Neural cell (in vitro differentiated cells): ENCODE data around the gene YJEFN3. TPM values are rescaled to one million over a fixed set of nuclear protein-coding genes. Genes with fewer than 3 reads are reported as not detected.

ENCODE experiments used
- H2AFZ ChIP-seq: fragments of 200-600, 300-800 bp; sonication (generic), shearing (Covaris generic); 2 replicates; pipeline ENCODE4 v1.6.0; 2014; ENCODE audit warnings: low read depth, mild to moderate bottlenecking, antibody characterized with exemption, low read length, moderate library complexity
- H3F3A ChIP-seq: fragments of 200-600 bp; shearing (Covaris generic); 2 replicates; pipeline ENCODE4 v1.6.1; 2016; ENCODE audit warnings: mild to moderate bottlenecking, moderate library complexity, mixed read lengths, antibody characterized with exemption, low read length; ENCODE audit not compliant: insufficient read depth, poor library complexity, severe bottlenecking
- H3K27ac ChIP-seq: fragments of 200-600, 300-800 bp; sonication (generic), shearing (Covaris generic); 2 replicates; pipeline ENCODE4 v1.5.1; 2014; ENCODE audit warnings: mild to moderate bottlenecking, low read length, moderate library complexity
- H3K27me3 ChIP-seq: fragments of 300-800, 200-600 bp; sonication (generic), shearing (Covaris generic); 2 replicates; pipeline ENCODE4 v1.6.0; 2014; ENCODE audit warnings: mild to moderate bottlenecking, low read depth, low read length, moderate library complexity; ENCODE audit not compliant: insufficient read depth
- H3K36me3 ChIP-seq: fragments of 300-800, 200-600 bp; sonication (generic), shearing (Covaris generic); 2 replicates; pipeline ENCODE4 v1.5.1; 2014; ENCODE audit warnings: mild to moderate bottlenecking, antibody characterized with exemption, low read length, moderate library complexity; ENCODE audit not compliant: insufficient read depth
- H3K4me2 ChIP-seq: fragments of 300-800, 200-600 bp; sonication (generic), shearing (Covaris generic); 2 replicates; pipeline ENCODE4 v1.6.0; 2014; ENCODE audit warnings: mild to moderate bottlenecking, low read length
- H3K4me3 ChIP-seq: fragments of 300-800, 200-600 bp; sonication (generic), shearing (Covaris generic); 2 replicates; pipeline ENCODE4 v1.5.1; 2014; ENCODE audit warnings: mild to moderate bottlenecking, low read length, moderate library complexity
- H3K79me2 ChIP-seq: fragments of 200-600 bp; shearing (Covaris generic); replicated peaks from 2 replicates; pipeline ENCODE4 v1.6.0; 2014; ENCODE audit warnings: mild to moderate bottlenecking, low read length, moderate library complexity; ENCODE audit not compliant: insufficient read depth
- H3K9ac ChIP-seq: fragments of 300-800, 200-600 bp; sonication (generic), shearing (Covaris generic); 2 replicates; pipeline ENCODE4 v1.6.1; 2016; ENCODE audit warnings: mild to moderate bottlenecking, low read length, mixed read lengths
- H3K9me2 ChIP-seq: fragments of 200-600 bp; shearing (Covaris generic); 2 replicates; pipeline ENCODE4 v1.6.1; 2016; ENCODE audit warnings: mild to moderate bottlenecking, low read length, mixed read lengths; ENCODE audit not compliant: insufficient read depth
- H3K9me3 ChIP-seq: fragments of 200-600, 300-800 bp; sonication (generic), shearing (Covaris generic); 2 replicates; pipeline ENCODE4 v1.6.1; 2016; ENCODE audit warnings: mild to moderate bottlenecking, mixed run types, low read length, moderate library complexity, mixed read lengths
- H4K20me1 ChIP-seq: fragments of 200-600 bp; shearing (Covaris generic); 2 replicates; pipeline ENCODE4 v1.6.1; 2016; ENCODE audit warnings: mild to moderate bottlenecking, mixed run types; ENCODE audit not compliant: insufficient read depth
- EP300 ChIP-seq: fragments of 450-650 bp; conservative IDR thresholded peaks from 2 replicates; pipeline ENCODE4 v1.6.1; 2014; ENCODE audit warnings: antibody characterized with exemption, mild to moderate bottlenecking, moderate library complexity; ENCODE audit not compliant: poor library complexity, severe bottlenecking
- EZH2 ChIP-seq: fragments of 200-600, 300-800 bp; shearing (Covaris generic), sonication (generic); IDR thresholded peaks from 2 replicates; pipeline ENCODE4 v1.6.1; 2014; ENCODE audit warnings: antibody characterized with exemption, low read length, borderline replicate concordance, mild to moderate bottlenecking; ENCODE audit not compliant: insufficient read depth, poor library complexity, severe bottlenecking
- MXI1 ChIP-seq: fragments of 450-650 bp; conservative IDR thresholded peaks from 2 replicates; pipeline ENCODE4 v1.6.1; 2014; ENCODE audit warnings: antibody characterized with exemption, mild to moderate bottlenecking; ENCODE audit not compliant: poor library complexity, severe bottlenecking
- POLR2AphosphoS5 ChIP-seq: IDR thresholded peaks from 2 replicates; pipeline ENCODE4 v1.6.1; 2012
- RAD21 ChIP-seq: fragments of 450-650 bp; conservative IDR thresholded peaks from 2 replicates; pipeline ENCODE4 v1.6.1; 2014; ENCODE audit warnings: antibody characterized with exemption, mild to moderate bottlenecking, moderate library complexity
- SMC3 ChIP-seq: fragments of 450-650 bp; conservative IDR thresholded peaks from 2 replicates; pipeline ENCODE4 v1.6.1; 2014; ENCODE audit warnings: antibody characterized with exemption, mild to moderate bottlenecking, moderate library complexity; ENCODE audit not compliant: poor library complexity
- TAF1 ChIP-seq: IDR thresholded peaks from 2 replicates; pipeline ENCODE4 v1.6.1; 2012; ENCODE audit warnings: low read depth
- polyA plus RNA-seq: library from polyadenylated mRNA; depleted of rRNA; stranded (reverse); fragments of >200 nt; gene quantifications from 2 replicates; pipeline ENCODE4 v1.2.3, GENCODE V29; 2014
- TF ChIP-seq, protein P1 (sequence below): fragments of 450-650 bp; IDR thresholded peaks from 2 replicates; pipeline ENCODE4 v1.5.1; 2014; ENCODE audit warnings: antibody characterized with exemption, mild to moderate bottlenecking, moderate library complexity; ENCODE audit not compliant: poor library complexity, severe bottlenecking
- TF ChIP-seq, protein P2 (sequence below): IDR thresholded peaks from 2 replicates; pipeline ENCODE4 v1.6.1; 2012; ENCODE audit warnings: borderline replicate concordance

Gene YJEFN3
- polyA plus RNA-seq, 1 donor from 2014 or later, result 26.9 TPM

DNA sequence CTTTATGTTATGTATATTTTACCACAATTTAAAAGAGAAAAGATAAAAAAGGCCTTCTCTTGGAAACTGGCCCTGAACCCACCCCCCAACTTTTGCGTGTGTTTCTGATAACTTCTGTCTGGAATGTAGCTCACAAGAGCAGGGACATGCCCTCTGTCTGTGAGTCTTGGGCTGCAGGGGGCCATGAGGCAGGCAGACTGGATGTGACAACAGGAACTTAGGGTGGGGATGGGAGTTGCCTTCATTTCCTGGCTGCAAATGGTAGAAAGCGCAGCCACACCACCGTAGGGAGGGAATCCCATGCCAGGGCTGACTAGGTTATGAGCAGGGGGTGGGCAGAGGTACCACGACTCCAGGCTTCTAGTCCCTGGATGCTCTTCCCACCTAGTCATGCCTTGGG, 31.2 kb downstream of the YJEFN3 start:
- Histone ChIP-seq H3K4me2 (no peak overlapping the region), H3K9me2 (no peaks in the 10 kb centered on the region), H3K9ac (no peak overlapping the region), H4K20me1 (no peaks in the 10 kb centered on the region), H3F3A (no peaks in the 10 kb centered on the region), H3K27ac (no peak overlapping the region), H3K4me3 (no peak overlapping the region), H3K9me3 (no peaks in the 10 kb centered on the region), H3K36me3 (no peaks in the 10 kb centered on the region), H3K79me2 (no peaks in the 10 kb centered on the region), H2AFZ (no peak overlapping the region), H3K27me3 (no peaks in the 10 kb centered on the region)
- TF ChIP-seq RAD21 (no peak), EZH2 (no peak), POLR2AphosphoS5 (no peak), MXI1 (no peak), SMC3 (no peak), TAF1 (no peak), EP300 (no peak)
- TF ChIP-seq, protein P1, sequence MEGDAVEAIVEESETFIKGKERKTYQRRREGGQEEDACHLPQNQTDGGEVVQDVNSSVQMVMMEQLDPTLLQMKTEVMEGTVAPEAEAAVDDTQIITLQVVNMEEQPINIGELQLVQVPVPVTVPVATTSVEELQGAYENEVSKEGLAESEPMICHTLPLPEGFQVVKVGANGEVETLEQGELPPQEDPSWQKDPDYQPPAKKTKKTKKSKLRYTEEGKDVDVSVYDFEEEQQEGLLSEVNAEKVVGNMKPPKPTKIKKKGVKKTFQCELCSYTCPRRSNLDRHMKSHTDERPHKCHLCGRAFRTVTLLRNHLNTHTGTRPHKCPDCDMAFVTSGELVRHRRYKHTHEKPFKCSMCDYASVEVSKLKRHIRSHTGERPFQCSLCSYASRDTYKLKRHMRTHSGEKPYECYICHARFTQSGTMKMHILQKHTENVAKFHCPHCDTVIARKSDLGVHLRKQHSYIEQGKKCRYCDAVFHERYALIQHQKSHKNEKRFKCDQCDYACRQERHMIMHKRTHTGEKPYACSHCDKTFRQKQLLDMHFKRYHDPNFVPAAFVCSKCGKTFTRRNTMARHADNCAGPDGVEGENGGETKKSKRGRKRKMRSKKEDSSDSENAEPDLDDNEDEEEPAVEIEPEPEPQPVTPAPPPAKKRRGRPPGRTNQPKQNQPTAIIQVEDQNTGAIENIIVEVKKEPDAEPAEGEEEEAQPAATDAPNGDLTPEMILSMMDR, result no peak
- TF ChIP-seq, protein P2, sequence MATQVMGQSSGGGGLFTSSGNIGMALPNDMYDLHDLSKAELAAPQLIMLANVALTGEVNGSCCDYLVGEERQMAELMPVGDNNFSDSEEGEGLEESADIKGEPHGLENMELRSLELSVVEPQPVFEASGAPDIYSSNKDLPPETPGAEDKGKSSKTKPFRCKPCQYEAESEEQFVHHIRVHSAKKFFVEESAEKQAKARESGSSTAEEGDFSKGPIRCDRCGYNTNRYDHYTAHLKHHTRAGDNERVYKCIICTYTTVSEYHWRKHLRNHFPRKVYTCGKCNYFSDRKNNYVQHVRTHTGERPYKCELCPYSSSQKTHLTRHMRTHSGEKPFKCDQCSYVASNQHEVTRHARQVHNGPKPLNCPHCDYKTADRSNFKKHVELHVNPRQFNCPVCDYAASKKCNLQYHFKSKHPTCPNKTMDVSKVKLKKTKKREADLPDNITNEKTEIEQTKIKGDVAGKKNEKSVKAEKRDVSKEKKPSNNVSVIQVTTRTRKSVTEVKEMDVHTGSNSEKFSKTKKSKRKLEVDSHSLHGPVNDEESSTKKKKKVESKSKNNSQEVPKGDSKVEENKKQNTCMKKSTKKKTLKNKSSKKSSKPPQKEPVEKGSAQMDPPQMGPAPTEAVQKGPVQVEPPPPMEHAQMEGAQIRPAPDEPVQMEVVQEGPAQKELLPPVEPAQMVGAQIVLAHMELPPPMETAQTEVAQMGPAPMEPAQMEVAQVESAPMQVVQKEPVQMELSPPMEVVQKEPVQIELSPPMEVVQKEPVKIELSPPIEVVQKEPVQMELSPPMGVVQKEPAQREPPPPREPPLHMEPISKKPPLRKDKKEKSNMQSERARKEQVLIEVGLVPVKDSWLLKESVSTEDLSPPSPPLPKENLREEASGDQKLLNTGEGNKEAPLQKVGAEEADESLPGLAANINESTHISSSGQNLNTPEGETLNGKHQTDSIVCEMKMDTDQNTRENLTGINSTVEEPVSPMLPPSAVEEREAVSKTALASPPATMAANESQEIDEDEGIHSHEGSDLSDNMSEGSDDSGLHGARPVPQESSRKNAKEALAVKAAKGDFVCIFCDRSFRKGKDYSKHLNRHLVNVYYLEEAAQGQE, result no peak

DNA sequence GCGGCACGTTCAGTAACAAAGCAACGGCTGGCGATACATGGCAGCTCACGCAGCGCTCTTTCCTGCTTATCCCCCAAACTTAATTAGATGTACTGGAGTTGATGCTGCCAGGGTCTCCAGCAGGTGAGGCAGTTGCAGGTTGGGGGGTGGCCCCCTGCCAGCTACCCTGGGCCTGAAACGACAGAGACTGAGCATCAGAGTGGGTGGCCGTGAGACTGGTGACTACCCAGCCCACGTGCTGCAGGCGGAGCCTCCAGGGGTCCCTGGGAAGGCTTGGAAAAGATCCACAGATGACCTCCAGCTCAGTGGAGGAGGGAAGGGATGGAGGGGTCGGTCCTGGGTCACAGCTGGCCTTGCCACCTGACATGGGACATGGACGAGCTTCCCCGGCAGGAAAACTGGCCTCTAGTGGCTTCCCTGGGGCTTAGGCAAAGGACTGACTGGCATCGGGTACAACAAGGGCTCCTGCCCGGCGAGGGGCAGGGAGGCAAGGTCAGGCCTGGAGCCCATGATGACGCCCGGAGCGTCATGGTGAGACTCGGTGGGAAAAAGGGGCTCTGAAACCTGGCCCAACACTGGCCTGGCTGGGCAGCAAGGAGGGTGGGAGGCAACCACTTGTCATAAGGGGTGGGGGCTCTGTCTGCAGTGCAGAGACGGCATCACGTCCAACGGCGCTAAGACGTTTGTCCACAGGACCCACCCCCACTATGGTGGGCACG, 33.4 kb downstream of the YJEFN3 start:
- Histone ChIP-seq H3K9me3 (no peaks in the 10 kb centered on the region), H3K9me2 (no peaks in the 10 kb centered on the region), H4K20me1 (no peaks in the 10 kb centered on the region), H3K27ac (no peak overlapping the region), H3F3A (no peaks in the 10 kb centered on the region), H3K4me3 (no peak overlapping the region), H3K9ac (no peak overlapping the region), H3K79me2 (no peaks in the 10 kb centered on the region), H3K4me2 (no peak overlapping the region), H3K36me3 (no peaks in the 10 kb centered on the region), H3K27me3 (no peaks in the 10 kb centered on the region), H2AFZ (no peak overlapping the region)
- TF ChIP-seq MXI1 (no peak), POLR2AphosphoS5 (no peak), SMC3 (no peak), TAF1 (no peak), EZH2 (no peak), EP300 (no peak), RAD21 (no peak)
- TF ChIP-seq, protein P2, result no peak
- TF ChIP-seq, protein P1, result no peak
